Spleen (tissue), 7 donors: ENCODE measurements around the gene ZNF729.

Source experiments
- POLR2A ChIP-seq, 3 donors: fragments of 450-650 bp; IDR thresholded peaks; one replicate each; pipeline ENCODE4 v1.5.1; 2017; ENCODE audit warnings: antibody characterized with exemption in 3 of 3, mild to moderate bottlenecking in 1 of 3
- POLR2AphosphoS5 ChIP-seq, 3 donors: sonication (generic); formaldehyde crosslinking; IDR thresholded peaks; one replicate each; pipeline ENCODE4 v1.5.1; 2017; ENCODE audit warnings: antibody characterized with exemption in 3 of 3
- TF ChIP-seq, protein P1 (sequence below), 11 experiments: fragments of 200-600 bp in 7 of 11; fragments of 450-650 bp in 4 of 11; sonication (generic) in 4 of 11; IDR thresholded peaks in 8 of 11; conservative IDR thresholded peaks in 3 of 11; 1 replicate in 7 of 11; 2 replicates in 4 of 11; pipeline versions ENCODE4 v1.4.0 to v1.8.0; 2016 to 2021; ENCODE audit warnings: antibody characterized with exemption in 11 of 11, inconsistent platforms in 4 of 11, mild to moderate bottlenecking in 1 of 11
- donor health status: DM: no; HTN: no; CAD: no; lungs with moderate emphysema.
- donor health status: DM: no; HTN: no; CAD: no.
- donor health status: DM: no; HTN: no; CAD: no.

DNA sequence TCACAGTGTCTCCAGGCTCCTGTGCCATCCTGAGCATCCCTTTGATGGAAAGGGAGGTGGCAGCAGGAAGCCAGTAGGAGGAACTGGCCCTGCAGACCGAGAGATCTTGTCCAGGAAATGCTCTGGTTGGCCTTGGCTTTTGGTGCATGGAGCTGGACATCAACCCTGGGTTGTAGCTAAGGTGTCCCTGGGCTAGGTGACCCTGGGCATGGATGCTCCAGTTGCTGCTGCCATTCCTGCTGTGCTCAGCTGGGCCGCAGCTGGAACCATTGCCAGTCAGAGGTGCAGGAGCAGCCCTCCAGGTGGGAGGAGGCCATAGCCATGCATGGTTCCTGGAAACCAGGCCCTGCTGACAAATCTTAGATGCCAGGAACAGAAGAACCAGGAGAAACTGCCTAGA is 68.4 kb downstream of the ZNF729 start:
- TF ChIP-seq, protein P1, sequence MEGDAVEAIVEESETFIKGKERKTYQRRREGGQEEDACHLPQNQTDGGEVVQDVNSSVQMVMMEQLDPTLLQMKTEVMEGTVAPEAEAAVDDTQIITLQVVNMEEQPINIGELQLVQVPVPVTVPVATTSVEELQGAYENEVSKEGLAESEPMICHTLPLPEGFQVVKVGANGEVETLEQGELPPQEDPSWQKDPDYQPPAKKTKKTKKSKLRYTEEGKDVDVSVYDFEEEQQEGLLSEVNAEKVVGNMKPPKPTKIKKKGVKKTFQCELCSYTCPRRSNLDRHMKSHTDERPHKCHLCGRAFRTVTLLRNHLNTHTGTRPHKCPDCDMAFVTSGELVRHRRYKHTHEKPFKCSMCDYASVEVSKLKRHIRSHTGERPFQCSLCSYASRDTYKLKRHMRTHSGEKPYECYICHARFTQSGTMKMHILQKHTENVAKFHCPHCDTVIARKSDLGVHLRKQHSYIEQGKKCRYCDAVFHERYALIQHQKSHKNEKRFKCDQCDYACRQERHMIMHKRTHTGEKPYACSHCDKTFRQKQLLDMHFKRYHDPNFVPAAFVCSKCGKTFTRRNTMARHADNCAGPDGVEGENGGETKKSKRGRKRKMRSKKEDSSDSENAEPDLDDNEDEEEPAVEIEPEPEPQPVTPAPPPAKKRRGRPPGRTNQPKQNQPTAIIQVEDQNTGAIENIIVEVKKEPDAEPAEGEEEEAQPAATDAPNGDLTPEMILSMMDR (IDR thresholded peaks at IDR 0.05 in 8 of 11, conservative IDR thresholded peaks at IDR 0.05 in 3 of 11): no peak
- TF ChIP-seq POLR2AphosphoS5 (IDR thresholded peaks at IDR 0.05) (no peak), POLR2A (IDR thresholded peaks at IDR 0.05) (no peak)
